ENCODE data around the gene UPB1. TPM values are rescaled to one million over a fixed set of nuclear protein-coding genes. Genes with fewer than 3 reads are reported as not detected.
A peak's percentile ranks its signal among the peaks of the same experiment; 100 is the strongest.

Gene UPB1
- total RNA-seq, 2 donors from 2014 or later = 1.5 TPM; not detected in 1

- H3K27me3 Mint-ChIP-seq = peaks cover 4% of the 10 kb centered on the region
- H3K4me3 Mint-ChIP-seq = no peak overlapping the region
- H3K36me3 Mint-ChIP-seq (ENCODE audit: low read depth) = no peaks in the 10 kb centered on the region
- H3K27ac Mint-ChIP-seq = no peak overlapping the region
- ATAC-seq (replicated peaks) = no peak
- H3K4me1 Mint-ChIP-seq = no peaks in the 10 kb centered on the region
- H3K9me3 Mint-ChIP-seq = no peaks in the 10 kb centered on the region
Measured at GRCh38 chr22:24504540-24504939, 9.4 kb downstream of the UPB1 start.

GRCh38 chr22:24504956-24505736, 10.0 kb downstream of the UPB1 start:
- ATAC-seq (replicated peaks) = no peak
- Mint-ChIP-seq H3K27me3 (peaks cover 4% of the 10 kb centered on the region), H3K4me1 (no peaks in the 10 kb centered on the region), H3K27ac (no peak overlapping the region), H3K36me3 (ENCODE audit: low read depth) (no peaks in the 10 kb centered on the region), H3K4me3 (no peak overlapping the region), H3K9me3 (no peaks in the 10 kb centered on the region)

GRCh38 chr22:24506802-24507438, 11.8 kb downstream of the UPB1 start:
- no peaks in the 10 kb centered on the region for H3K36me3 Mint-ChIP-seq (ENCODE audit: low read depth)
- H3K27ac Mint-ChIP-seq = no peak overlapping the region
- no peaks in the 10 kb centered on the region for H3K9me3 Mint-ChIP-seq
- H3K27me3 Mint-ChIP-seq = peaks cover 4% of the 10 kb centered on the region
- no peaks in the 10 kb centered on the region for H3K4me1 Mint-ChIP-seq
- no peak overlapping the region for H3K4me3 Mint-ChIP-seq
- no peak for ATAC-seq (replicated peaks)

- ATAC-seq (replicated peaks) = no peak
- H3K36me3 Mint-ChIP-seq (ENCODE audit: low read depth) = no peaks in the 10 kb centered on the region
Measured at GRCh38 chr22:24507716-24508115, 12.6 kb downstream of the UPB1 start.

GRCh38 chr22:24510637-24511625, 15.8 kb downstream of the UPB1 start:
- H3K27ac Mint-ChIP-seq = no peak overlapping the region
- peak; percentile 28 for ATAC-seq (replicated peaks)
- H3K27me3 Mint-ChIP-seq = peaks cover 4% of the 10 kb centered on the region
- H3K9me3 Mint-ChIP-seq = no peaks in the 10 kb centered on the region
- no peaks in the 10 kb centered on the region for H3K4me1 Mint-ChIP-seq
- no peaks in the 10 kb centered on the region for H3K36me3 Mint-ChIP-seq (ENCODE audit: low read depth)
- H3K4me3 Mint-ChIP-seq = no peak overlapping the region

More at GRCh38 chr22:24507716-24508115, 12.6 kb downstream of the UPB1 start:
- H3K4me3 Mint-ChIP-seq = no peak overlapping the region
- no peaks in the 10 kb centered on the region for H3K4me1 Mint-ChIP-seq
- no peaks in the 10 kb centered on the region for H3K9me3 Mint-ChIP-seq
- no peak overlapping the region for H3K27ac Mint-ChIP-seq
- H3K27me3 Mint-ChIP-seq = peaks cover 4% of the 10 kb centered on the region

GRCh38 chr22:24512043-24512442, 16.9 kb downstream of the UPB1 start:
- Mint-ChIP-seq H3K9me3 (no peaks in the 10 kb centered on the region), H3K27me3 (peaks cover 5% of the 10 kb centered on the region), H3K36me3 (ENCODE audit: low read depth) (no peaks in the 10 kb centered on the region), H3K4me3 (no peak overlapping the region), H3K27ac (no peak overlapping the region), H3K4me1 (no peaks in the 10 kb centered on the region)
- no peak for ATAC-seq (replicated peaks)

- no peak overlapping the region for H3K27ac Mint-ChIP-seq
- H3K9me3 Mint-ChIP-seq = no peaks in the 10 kb centered on the region
- peaks cover 7% of the 10 kb centered on the region for H3K27me3 Mint-ChIP-seq
- no peak for ATAC-seq (replicated peaks)
- no peaks in the 10 kb centered on the region for H3K36me3 Mint-ChIP-seq (ENCODE audit: low read depth)
- no peaks in the 10 kb centered on the region for H3K4me1 Mint-ChIP-seq
- H3K4me3 Mint-ChIP-seq = no peak overlapping the region
Measured at GRCh38 chr22:24513378-24514240, 18.5 kb downstream of the UPB1 start.

- Mint-ChIP-seq H3K27me3 (peaks cover 4% of the 10 kb centered on the region), H3K27ac (no peak overlapping the region), H3K4me3 (no peak overlapping the region), H3K36me3 (ENCODE audit: low read depth) (no peaks in the 10 kb centered on the region), H3K4me1 (no peaks in the 10 kb centered on the region), H3K9me3 (no peaks in the 10 kb centered on the region)
- peak; percentile 64 for ATAC-seq (replicated peaks)
Measured at GRCh38 chr22:24514241-24515026, 19.3 kb downstream of the UPB1 start.

- Mint-ChIP-seq H3K27ac (no peak overlapping the region), H3K9me3 (no peaks in the 10 kb centered on the region), H3K36me3 (ENCODE audit: low read depth) (no peaks in the 10 kb centered on the region), H3K4me1 (no peaks in the 10 kb centered on the region), H3K4me3 (no peak overlapping the region), H3K27me3 (peaks cover 4% of the 10 kb centered on the region)
- no peak for ATAC-seq (replicated peaks)
Measured at GRCh38 chr22:24515027-24515338, 19.9 kb downstream of the UPB1 start.

GRCh38 chr22:24516301-24516737, 21.2 kb downstream of the UPB1 start:
- Mint-ChIP-seq H3K4me3 (no peak overlapping the region), H3K9me3 (no peaks in the 10 kb centered on the region)

GRCh38 chr22:24517446-24517845, 22.3 kb downstream of the UPB1 start:
- peaks cover 4% of the 10 kb centered on the region for H3K27me3 Mint-ChIP-seq
- no peak for ATAC-seq (replicated peaks)
- no peaks in the 10 kb centered on the region for H3K36me3 Mint-ChIP-seq (ENCODE audit: low read depth)
- H3K9me3 Mint-ChIP-seq = no peaks in the 10 kb centered on the region
- no peaks in the 10 kb centered on the region for H3K4me1 Mint-ChIP-seq
- H3K27ac Mint-ChIP-seq = no peak overlapping the region
- no peak overlapping the region for H3K4me3 Mint-ChIP-seq

More at GRCh38 chr22:24516301-24516737, 21.2 kb downstream of the UPB1 start:
- no peak overlapping the region for H3K27ac Mint-ChIP-seq
- no peak for ATAC-seq (replicated peaks)
- peaks cover 4% of the 10 kb centered on the region for H3K27me3 Mint-ChIP-seq
- H3K4me1 Mint-ChIP-seq = no peaks in the 10 kb centered on the region
- no peaks in the 10 kb centered on the region for H3K36me3 Mint-ChIP-seq (ENCODE audit: low read depth)

- Mint-ChIP-seq H3K4me1 (no peaks in the 10 kb centered on the region), H3K27ac (no peak overlapping the region), H3K4me3 (no peak overlapping the region), H3K9me3 (no peaks in the 10 kb centered on the region), H3K27me3 (peaks cover 4% of the 10 kb centered on the region), H3K36me3 (ENCODE audit: low read depth) (no peaks in the 10 kb centered on the region)
- ATAC-seq (replicated peaks) = no peak
Measured at GRCh38 chr22:24518228-24518627, 23.1 kb downstream of the UPB1 start.

GRCh38 chr22:24518771-24519485, 23.8 kb downstream of the UPB1 start:
- Mint-ChIP-seq H3K36me3 (ENCODE audit: low read depth) (no peaks in the 10 kb centered on the region), H3K4me1 (no peaks in the 10 kb centered on the region), H3K27ac (no peak overlapping the region), H3K27me3 (peaks cover 4% of the 10 kb centered on the region), H3K4me3 (no peak overlapping the region), H3K9me3 (no peaks in the 10 kb centered on the region)
- no peak for ATAC-seq (replicated peaks)
